ENCODE data around the gene GMEB2.

Gene GMEB2

DNA sequence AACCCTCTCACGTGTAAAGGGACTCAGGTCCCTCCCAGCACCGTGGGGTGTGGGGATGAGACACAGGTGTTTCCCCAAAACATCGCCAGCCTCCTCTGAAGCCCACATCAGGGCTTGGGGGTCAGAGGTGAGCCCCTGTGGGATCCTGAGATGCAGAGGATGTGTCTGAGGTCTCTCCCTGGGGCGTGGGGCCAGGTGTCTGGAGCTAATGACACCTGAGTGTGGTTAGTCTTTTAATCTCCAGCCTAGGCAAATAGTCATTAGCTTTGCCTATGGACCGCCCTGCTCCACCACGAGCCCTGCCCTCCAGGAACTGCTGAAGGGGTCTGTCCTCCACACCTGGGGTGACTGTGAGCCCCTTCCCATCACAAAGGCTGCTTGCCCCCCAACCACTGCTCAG lies 81.1 kb downstream of the GMEB2 start:
- no peak for DNase-seq (ENCODE audit: low read depth)

- no peak for DNase-seq (ENCODE audit: low read depth)
Observed at GRCh38 chr20:63544958-63545516, 81.9 kb downstream of the GMEB2 start.

- DNase-seq (ENCODE audit: low read depth) = no peak
Observed at GRCh38 chr20:63544241-63544957, 82.5 kb downstream of the GMEB2 start.

GRCh38 chr20:63543733-63544132 lies 83.2 kb downstream of the GMEB2 start:
- DNase-seq (ENCODE audit: low read depth) = no peak

DNA sequence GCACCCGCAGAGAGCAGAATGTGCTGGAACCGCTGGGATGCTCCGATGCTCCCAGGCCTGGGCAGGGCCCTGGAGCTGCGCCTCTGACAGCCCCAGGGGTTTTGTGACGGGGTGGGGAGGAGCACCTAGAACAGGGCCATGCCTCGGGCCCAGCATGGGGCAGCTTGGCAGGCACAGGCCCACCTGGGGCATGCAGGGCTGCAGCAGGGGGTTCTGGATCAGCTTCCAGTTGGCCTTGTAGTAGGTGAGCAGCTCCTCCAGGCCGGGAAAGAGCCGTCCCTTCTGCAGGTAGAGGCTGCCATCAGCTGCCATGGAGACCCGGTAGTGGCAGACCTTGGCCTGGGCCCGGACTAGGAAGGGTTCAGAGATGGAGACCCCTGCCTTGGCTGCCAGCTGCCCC lies 83.8 kb downstream of the GMEB2 start:
- DNase-seq (ENCODE audit: low read depth) = no peak

DNA sequence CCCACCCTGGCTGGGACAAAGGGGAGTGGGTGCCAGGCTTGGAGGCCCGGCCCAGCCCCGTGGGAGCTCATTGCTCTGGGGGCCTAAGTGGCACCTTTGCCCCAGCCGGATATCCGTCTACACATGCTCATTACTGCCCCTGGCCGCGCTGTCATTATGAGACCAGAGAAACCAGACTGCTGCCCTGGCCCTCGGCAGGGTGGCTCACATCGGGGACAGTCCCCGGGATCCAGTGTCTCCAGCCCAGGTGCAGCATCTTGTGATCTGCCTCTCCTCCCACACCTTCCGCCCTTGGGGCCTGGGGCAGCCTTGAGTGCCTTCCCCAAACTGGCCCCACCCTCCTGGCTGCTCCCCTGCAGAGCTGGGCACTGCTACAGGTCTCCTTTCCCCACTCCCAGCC lies 84.2 kb downstream of the GMEB2 start:
- DNase-seq (ENCODE audit: low read depth) = no peak

GRCh38 chr20:63542031-63542559 lies 84.8 kb downstream of the GMEB2 start:
- no peak for DNase-seq (ENCODE audit: low read depth)

DNA sequence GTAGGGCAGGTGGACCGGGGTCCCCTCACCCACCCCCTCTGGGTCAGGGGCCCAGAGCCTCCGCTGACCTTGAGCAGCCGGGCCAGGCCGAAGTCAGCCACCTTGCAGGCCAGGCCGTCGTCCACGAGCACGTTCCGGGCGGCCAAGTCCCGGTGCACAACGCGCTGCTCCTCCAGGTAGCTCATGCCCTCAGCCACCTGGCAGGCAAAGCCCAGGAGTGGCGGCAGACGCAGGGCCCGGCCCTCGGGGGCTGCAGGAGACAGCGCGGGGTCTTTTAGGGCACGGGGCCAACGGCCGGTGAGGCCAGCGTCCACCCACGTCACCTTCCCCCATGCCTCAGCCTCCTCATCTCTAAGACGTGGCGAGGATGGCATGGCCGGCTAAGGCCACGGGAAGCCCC lies 85.5 kb downstream of the GMEB2 start:
- DNase-seq (ENCODE audit: low read depth) = no peak

DNA sequence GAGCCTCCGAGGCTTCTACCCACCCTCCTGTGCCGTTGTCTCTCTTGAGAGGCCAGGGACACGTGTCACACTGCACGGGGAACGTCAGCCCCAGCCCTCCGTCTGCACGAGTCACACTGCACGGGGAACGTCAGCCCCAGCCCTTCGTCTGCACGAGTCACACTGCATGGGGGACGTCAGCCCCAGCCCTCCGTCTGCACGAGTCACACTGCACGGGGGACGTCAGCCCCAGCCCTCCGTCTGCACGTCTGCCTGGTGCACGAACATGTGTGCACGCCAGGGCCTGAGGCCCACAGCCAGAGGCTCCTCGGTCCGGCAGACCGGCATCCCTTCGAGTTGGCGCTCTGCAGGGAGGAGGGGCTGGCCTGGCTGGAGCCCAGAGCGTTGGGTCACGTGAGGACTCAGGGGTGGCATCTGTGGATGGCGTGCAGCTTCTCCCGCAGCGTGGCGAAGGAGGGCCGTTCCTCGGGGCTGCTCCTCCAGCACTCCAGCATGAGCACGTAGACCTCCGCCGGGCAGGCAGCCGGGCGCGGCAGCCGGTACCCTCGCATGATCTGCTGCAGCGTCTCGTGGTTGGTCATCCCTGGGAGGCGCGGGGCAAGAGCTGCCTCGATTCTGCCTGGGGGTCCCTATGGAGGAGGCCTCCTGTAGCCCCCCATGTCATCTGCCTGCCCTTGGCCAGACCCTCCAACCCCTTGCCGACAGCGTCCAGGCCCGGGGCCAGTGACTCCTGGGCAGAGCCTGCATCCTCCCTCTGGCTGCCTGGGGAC lies 86.3 kb downstream of the GMEB2 start:
- no peak for DNase-seq (ENCODE audit: low read depth)

DNA sequence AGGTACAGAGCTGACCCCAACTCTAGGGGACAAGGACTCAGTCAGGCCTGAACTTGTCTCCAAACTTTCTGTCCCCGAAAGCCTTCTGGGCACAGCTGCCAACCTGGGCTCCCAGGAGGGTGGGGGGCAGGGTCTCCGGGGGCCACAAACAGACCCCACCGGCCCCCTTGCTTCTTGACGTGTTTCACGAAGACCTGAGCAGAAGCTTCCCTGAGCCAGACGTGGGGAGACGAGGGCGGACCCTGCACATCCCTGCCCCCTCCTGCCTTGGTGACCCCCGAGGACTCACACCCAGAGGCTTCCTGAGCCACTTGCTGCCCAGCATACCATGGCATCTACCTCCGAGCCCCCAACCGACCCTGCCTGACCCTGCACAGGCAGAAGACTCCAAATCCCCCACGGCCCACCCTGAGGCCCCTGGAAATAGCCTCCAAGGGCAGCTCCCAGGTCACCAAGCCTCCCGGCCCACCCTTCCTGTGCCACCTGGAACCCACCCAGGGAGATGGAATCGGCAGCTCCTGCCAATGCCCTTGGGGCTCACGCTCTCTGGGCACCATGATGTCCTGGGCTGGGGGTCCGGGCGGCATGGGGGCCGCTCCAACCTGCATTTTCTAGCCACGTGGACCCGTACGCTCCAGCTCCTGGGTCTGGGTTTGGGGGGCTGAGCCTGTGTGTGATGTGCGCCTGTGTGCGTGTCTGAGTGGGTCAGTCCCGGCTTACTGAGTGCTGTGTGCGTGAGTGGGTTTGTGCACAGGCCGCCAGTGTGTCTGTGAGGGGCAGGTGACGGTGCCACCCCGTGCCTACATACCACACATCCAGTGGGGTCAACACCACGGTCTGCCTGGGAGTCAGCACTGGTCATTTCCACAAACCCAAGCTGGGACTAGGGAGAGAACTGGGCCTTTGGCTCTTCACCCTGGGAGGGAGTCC lies 87.2 kb downstream of the GMEB2 start:
- no peak for DNase-seq (ENCODE audit: low read depth)

DNA sequence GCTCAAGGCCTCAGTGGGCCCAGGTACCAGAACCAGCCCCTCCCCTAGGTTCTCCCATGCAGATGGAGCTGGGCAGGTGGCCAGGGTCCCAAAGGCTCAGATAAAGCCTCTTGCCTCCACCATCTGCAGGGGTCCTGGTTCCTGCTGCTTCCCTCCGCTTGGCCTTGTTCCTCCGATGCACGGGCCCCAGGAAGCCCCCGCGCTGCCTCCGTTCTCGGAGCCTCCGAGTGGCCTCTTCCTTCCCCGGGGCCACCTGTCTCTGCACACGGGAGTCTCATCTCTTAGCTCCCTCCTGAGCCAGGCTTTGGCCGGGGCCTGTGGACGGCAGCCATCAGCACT lies 87.8 kb downstream of the GMEB2 start:
- no peak for DNase-seq (ENCODE audit: low read depth)

DNA sequence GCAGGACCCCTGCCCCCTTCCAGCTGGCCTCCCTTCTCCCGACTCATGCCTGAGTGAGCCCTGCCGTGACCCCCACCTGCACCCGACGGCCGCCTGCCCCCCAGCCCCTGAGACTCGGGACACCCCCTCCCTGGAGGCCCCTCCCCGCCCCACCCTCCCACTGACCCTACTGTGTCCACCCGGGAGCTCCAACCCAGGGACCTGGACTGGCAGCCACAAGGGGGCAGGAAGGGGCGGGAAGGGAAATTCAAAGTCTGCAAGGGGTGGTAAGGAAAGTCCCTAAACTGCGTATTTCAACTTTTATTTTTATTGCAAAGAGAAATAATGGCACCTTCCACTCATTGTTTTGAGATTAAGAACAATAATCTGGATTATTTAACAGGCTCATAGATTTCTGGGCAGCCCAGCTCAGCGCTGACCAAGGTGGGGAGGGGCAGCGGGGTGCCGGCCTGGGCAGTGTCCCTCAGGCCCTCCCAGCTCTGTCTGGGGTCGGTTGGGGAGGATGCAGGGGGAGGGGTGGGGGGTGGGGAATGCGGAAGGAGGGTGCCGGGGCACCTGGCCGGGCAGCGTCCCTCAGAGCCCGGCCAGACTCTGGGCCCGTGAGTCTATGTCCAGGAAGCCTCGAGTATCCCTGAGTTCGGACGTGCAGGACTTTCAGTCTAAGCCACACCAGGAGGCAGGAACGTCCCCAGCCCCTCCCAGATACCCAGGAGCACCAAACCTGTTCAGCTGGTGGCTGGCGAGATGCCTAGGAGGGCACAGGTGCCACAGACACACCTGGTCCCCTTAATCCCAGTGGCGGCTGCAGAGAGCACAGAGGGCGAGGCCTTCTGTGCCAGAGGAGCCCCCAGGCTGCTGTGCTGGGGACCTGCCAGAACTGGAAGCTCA lies 88.5 kb downstream of the GMEB2 start:
- no peak for DNase-seq (ENCODE audit: low read depth)
